Mononuclear cell (primary cell): ENCODE results near the gene TRIP6. TPM values are rescaled to one million over a fixed set of nuclear protein-coding genes. Genes with fewer than 3 reads are reported as not detected.
A peak's percentile ranks its signal among the peaks of the same experiment; 100 is the strongest.

ENCODE experiments used
- H3K27me3 ChIP-seq: 2 replicates; pipeline ENCODE4 v1.6.0; 2011; ENCODE audit warnings: low read length, control low read depth; ENCODE audit not compliant: insufficient read depth
- H3K4me1 ChIP-seq: 2 replicates; pipeline ENCODE4 v1.5.1; 2011; ENCODE audit warnings: mild to moderate bottlenecking, low read length, control low read depth; ENCODE audit not compliant: insufficient read depth
- H3K4me3 ChIP-seq: 2 replicates; pipeline ENCODE4 v1.5.1; 2011; ENCODE audit warnings: mild to moderate bottlenecking, low read length, moderate library complexity
- H3K9me3 ChIP-seq: 2 replicates; pipeline ENCODE4 v1.5.1; 2011; ENCODE audit warnings: low read depth, mild to moderate bottlenecking, control low read depth, low read length
- total RNA-seq: library from RNA; depleted of rRNA; stranded (reverse); fragments of >200 nt; gene quantifications from one replicate; pipeline ENCODE4 v1.2.3, GENCODE V29; 2012

Gene TRIP6
- total RNA-seq, 1 donor, result 2.2 TPM

DNA sequence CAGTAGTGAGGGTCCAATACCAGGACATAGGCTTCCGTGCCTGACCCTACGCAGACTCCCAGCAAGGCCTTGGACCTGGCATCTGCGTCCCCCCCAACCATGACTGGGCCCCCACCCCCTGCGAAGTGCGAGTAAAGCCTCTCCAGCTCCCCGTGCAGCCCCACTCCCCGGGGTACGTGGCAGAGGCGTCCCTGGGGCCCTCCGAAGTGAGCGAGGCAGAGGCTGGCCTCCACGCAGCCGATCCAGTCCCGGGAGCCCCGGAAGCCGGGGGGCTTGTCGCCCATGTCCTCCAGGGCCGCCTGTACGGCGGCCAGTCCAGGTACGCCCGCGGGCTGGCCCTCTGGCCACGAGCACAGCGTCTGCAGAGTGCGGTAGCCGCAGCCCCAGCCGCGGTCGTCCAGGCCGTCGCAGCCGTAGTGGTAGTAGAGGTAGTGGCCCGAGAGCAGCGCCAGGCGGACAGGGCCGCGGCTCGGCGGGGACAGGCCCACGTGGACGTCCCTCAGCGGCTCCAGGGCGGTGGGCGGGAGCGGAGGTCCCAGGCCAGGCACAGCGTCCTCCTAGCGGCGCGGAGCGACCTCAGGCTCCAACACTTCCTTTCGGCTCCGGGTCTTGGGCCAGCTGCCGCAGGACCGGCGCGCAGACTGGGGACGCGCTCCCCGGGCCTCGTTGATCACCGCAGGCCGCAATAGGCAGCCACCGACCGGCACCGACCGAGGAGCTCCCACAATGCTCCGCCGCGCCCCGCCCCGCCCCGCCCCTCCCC is 22.0 kb downstream of the TRIP6 start, which contains the start of gene UFSP1:
Gene UFSP1, minus strand, starts transcription at position 728 of the 763 bp plus-strand sequence. Its CDS starts 444 bp downstream, at position 284.
- Histone ChIP-seq H3K4me3 (peak within 1 kb of the TSS; percentile 58), H3K9me3 (no peaks in the 10 kb centered on the region), H3K27me3 (peaks cover 34% of the 10 kb centered on the region), H3K4me1 (peaks cover 53% of the 10 kb centered on the region)

GRCh38 chr7:100890653-100891567 is 23.7 kb downstream of the TRIP6 start:
- Histone ChIP-seq H3K9me3 (no peaks in the 10 kb centered on the region), H3K4me1 (peaks cover 59% of the 10 kb centered on the region), H3K4me3 (peak overlapping the region; percentile 44), H3K27me3 (peaks cover 43% of the 10 kb centered on the region)

DNA sequence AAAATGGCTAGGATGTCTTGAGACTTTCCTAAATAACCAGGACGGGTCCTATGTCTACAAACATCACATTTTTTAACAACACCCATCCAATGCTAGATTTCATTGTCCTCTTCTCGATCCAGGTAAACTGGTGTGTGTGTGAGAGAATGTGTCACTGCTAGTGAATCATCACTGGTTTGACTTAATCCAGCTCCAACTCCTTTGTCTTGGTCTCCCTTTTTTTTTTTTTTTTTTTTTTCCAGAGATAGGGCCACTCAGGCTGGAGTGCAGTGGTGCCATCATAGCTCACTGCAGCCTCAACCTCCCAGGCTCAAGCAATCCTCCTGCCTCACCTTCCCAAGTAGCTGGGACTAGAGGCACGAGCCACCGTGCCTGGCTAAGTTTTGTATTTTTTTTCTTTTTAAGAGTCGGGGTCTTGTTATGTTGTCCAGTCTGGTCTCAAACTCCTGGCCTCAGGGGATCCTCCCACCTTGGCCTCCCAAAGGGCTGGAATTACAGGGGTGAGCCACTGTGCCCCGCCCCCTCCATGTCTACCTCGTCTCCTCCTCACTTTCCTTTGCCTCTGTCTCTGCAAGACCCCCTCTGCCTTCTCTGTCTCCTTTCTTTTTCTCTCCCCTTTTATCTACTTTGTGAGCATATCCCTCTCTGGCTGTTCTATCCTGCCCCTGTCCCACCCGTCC is 24.5 kb downstream of the TRIP6 start:
- peaks cover 60% of the 10 kb centered on the region for H3K4me1 ChIP-seq
- H3K27me3 ChIP-seq, result peaks cover 50% of the 10 kb centered on the region
- no peak overlapping the region for H3K4me3 ChIP-seq
- no peaks in the 10 kb centered on the region for H3K9me3 ChIP-seq

DNA sequence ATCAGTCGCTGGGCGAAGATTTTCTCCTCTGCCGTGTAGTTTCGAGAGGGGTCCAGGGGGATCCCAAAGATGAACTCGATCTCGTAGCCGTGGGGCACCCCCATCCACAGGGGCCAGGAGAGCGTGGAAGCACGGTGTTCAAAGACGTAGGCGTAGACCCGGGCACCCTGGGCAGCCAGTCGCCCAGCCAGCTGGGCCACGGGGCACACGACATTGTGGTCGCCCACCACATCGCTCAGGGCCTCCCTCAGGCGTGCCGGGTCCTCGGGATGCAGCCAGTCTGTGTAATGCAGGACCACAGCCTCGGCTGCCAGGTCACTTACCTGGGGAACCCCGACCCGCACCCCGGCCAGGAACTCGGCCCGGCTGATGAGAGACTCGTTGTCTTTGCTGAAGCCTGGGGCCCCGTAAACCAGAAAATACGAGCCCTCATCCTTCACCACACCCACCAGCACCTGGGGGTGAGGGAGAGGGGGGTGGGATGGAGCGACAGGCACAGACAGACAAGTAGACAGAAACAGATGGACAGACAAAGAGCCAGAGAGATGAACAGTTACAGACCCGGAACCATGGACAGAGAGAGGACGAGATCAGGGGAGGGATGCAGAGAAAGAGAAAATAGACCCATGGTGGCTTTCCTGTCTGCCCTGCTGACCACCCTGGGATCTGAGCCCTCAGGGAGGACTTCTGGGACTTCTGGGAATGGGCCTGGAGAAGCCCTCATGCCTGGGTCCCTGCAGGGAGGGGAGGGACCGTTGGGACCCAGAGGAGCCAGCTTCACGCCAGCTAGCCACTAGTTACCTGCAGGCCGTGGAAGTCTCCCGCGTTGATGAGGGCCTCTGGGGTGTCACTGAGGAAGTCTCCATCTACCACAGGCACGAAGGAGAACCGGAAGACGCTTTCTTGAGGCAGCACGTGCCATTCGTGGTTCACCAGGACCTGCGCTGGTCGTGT is 25.5 kb downstream of the TRIP6 start:
- H3K4me1 ChIP-seq, result peaks cover 55% of the 10 kb centered on the region
- H3K27me3 ChIP-seq, result peaks cover 55% of the 10 kb centered on the region

GRCh38 chr7:100893318-100893895 is 26.2 kb downstream of the TRIP6 start:
- Histone ChIP-seq H3K4me3 (no peak overlapping the region), H3K4me1 (peaks cover 47% of the 10 kb centered on the region), H3K27me3 (peaks cover 59% of the 10 kb centered on the region), H3K9me3 (no peaks in the 10 kb centered on the region)

More for the DNA sequence above, 25.5 kb downstream of the TRIP6 start:
- H3K4me3 ChIP-seq, result no peak overlapping the region
- H3K9me3 ChIP-seq, result no peaks in the 10 kb centered on the region

DNA sequence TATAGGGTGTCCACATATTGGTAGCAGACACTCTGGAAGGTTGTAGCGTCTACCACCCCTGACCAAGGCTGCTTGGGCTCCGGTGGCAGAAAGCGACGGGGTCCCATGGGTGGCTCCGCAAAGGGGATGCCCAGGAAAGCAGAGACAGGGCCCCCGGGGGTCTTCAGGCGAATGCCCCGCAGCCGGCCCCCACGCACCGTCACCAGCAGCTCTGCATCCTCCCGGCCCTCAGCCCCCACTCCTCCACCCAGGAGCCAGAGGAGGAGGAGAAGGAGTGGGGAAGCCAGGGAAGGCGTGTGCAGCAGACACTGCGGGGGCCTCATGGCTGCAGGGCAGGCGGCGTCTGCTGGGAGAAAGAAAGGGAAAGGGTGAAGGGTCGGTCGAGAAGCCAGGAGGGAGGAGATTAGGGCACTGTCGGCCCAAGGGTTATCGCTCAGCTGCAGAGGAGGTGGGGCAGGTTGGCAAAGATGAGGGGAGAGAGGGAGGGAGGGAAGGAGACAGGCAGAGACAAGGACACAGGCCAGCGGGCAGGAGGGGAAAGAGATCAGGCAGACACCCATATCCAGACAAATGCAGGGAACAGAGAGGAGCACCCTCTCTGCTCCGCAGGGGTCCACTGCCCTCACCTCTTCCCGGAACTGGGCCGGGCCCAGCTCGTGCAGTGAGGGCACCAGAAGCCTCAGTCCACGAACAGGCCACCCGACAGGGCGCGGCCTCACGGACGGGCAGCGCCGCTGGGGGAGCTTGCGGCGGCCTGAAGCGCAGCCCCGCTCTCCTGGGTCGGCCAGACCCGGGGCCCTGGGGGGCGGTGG is 26.9 kb downstream of the TRIP6 start:
- H3K9me3 ChIP-seq, result no peaks in the 10 kb centered on the region
- peaks cover 59% of the 10 kb centered on the region for H3K27me3 ChIP-seq
- H3K4me1 ChIP-seq, result peaks cover 40% of the 10 kb centered on the region
- no peak overlapping the region for H3K4me3 ChIP-seq

GRCh38 chr7:100894860-100895700 is 27.9 kb downstream of the TRIP6 start:
- peaks cover 34% of the 10 kb centered on the region for H3K4me1 ChIP-seq
- no peaks in the 10 kb centered on the region for H3K9me3 ChIP-seq
- H3K27me3 ChIP-seq, result peaks cover 59% of the 10 kb centered on the region
- peak overlapping the region; percentile 12 for H3K4me3 ChIP-seq

DNA sequence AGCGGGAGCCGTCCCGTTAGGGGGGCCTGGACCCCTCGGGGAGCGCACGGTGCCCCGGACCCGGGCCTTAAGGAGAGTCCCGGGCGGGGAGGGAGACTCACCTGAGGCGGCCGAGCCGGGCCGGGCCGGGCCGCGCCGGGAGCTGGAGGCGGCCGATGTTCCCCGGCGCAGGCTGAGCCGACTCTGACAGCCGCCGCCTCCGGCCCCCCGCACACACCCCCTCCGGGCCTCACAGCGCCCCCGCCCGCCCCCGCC is 28.4 kb downstream of the TRIP6 start, which contains the start of gene ACHE:
Gene ACHE, minus strand, starts transcription at position 188 of the 255 bp plus-strand sequence. CDS start 1,656 bp downstream, outside the sequence.
- Histone ChIP-seq H3K4me1 (peaks cover 29% of the 10 kb centered on the region), H3K9me3 (no peaks in the 10 kb centered on the region), H3K27me3 (peaks cover 58% of the 10 kb centered on the region), H3K4me3 (peak within 1 kb of the TSS; percentile 12)

DNA sequence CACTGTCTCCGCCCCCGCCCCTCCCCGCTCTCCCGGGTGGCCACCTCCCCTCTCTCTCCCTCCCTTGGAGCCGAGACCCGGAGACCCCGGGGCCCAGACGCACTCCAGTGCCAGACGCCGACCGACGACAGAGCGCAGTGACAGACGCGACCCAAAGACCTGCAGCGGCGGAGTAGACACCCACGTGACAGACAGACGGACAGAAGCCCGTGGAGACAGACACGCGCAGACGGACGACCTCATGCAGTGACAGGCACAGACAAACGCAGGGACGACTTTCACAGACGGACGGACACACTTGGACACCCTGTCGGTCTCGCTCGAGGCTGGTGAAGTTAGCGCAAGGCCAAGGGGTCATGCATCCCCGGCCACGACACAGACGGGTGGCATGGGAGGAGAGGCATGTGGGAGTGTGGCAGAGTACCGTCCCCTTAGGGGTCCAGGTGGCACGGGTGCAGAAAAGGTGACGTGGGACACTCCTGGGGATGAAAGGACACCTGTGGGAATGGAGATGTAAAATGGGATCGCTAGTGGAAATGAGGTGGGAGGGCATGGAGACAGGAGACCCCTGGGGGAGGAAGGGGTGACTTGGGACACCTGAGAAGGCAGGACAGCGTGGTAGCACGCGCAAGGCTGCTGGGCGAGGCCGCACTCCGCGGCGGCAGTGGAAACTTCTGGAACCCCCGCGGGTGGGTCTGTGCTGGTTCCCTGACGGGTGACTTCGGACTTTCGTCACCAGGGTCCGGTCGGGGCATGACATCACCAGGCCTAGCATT is 29.0 kb downstream of the TRIP6 start:
- Histone ChIP-seq H3K9me3 (no peaks in the 10 kb centered on the region), H3K4me3 (no peak overlapping the region), H3K4me1 (peaks cover 24% of the 10 kb centered on the region), H3K27me3 (peaks cover 52% of the 10 kb centered on the region)

DNA sequence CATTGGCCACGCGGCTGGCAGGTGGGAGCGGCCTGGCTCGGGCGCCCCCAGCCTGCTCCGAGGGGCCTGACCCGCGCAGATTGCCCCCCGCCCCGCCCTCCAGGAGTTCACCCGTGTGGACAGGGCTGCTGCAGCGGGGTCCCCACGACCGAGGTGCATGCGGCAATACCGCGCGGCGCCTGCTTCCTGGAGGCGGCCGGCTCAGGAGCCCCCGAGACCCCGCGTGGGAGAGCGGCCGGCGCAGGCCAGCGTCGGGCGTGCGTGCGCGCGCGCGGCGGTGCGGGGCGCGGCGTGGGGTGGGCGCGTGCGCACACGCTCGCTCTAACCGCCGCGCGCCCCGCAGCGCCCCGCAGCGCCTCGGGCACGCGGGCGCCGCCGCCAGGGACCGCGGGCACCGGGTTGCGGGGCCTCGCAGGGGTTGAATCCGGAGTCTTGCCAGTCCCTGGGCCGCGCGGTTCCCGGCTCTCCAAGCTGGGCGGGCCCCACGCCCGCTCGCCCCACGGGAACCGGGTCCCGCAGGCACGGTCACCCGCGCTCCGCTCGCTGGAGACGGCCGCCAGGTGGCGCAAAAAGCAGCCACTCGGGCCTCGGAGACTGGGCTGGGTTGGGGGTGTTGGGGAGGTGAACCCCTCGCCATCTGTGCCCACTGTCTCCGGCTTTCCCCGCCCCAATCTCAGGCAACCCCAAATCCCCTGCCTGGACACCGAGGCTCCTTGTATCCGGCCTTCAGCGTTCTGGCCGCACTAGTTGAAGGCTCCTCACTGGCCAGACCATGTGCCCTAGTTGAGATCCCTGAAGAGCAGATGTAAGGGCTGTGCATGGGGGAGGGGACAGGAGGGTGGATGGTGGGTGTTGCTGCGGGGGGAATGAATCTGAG is 29.8 kb downstream of the TRIP6 start:
- peaks cover 44% of the 10 kb centered on the region for H3K27me3 ChIP-seq
- no peaks in the 10 kb centered on the region for H3K9me3 ChIP-seq
- peaks cover 22% of the 10 kb centered on the region for H3K4me1 ChIP-seq
- no peak overlapping the region for H3K4me3 ChIP-seq

DNA sequence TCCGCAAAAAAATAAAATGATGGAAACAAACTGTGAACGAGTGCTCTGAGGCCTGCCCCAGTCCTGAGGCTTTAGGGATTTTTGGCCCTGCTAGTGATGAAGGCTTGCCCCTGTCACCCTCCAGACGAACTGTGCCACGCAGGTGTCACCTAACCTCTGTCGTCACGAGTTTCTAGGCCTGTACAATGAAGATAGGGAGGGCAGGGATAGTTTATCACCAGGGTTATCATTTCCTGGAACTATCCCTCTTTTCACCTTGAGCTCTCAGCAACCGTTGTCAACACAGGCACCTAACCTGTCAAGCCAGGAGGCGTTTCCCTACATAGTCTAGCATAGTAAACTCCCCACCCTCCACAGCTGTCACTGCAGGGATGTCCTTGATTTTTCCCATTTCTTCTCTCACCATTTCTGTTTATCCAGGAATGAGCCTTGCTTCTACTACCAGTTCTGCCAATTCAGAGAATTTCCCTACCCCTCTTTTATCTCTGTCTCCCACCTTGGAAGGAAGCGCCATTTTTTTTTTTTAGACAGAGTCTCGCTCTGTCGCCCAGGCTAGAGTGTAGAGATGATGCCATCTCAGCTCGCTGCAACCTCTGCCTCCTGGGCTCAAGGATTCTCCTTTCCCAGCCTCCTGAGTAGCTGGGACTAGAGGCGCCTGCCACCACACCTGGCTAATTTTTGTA is 30.7 kb downstream of the TRIP6 start:
- Histone ChIP-seq H3K4me1 (peaks cover 22% of the 10 kb centered on the region), H3K9me3 (no peaks in the 10 kb centered on the region), H3K27me3 (peaks cover 35% of the 10 kb centered on the region), H3K4me3 (no peak overlapping the region)
